GM19193 (cell line): Measurements from ENCODE around the gene LILRB2.

Experiments
- POLR2A ChIP-seq: IDR thresholded peaks from 4 replicates; pipeline ENCODE4 v1.6.1; 2011; ENCODE audit not compliant: insufficient read depth, insufficient read length; ENCODE audit errors: extremely low read depth

Gene LILRB2

GRCh38 chr19:54310543-54310942 lies 29.6 kb upstream of the LILRB2 start:
- TF ChIP-seq POLR2A, result no peak

GRCh38 chr19:54309811-54310210 lies 28.9 kb upstream of the LILRB2 start:
- no peak for TF ChIP-seq POLR2A

GRCh38 chr19:54307389-54308020 lies 26.6 kb upstream of the LILRB2 start:
- TF ChIP-seq POLR2A, result no peak

- TF ChIP-seq POLR2A, result no peak
Observed at GRCh38 chr19:54305141-54305540, 24.2 kb upstream of the LILRB2 start.

- TF ChIP-seq POLR2A, result no peak
Observed at GRCh38 chr19:54302257-54302656, 21.3 kb upstream of the LILRB2 start.

- no peak for TF ChIP-seq POLR2A
Observed at GRCh38 chr19:54299515-54299914, 18.6 kb upstream of the LILRB2 start.

- TF ChIP-seq POLR2A, result no peak
Observed at GRCh38 chr19:54299126-54299498, 18.2 kb upstream of the LILRB2 start.

GRCh38 chr19:54298357-54299125 lies 17.6 kb upstream of the LILRB2 start:
- TF ChIP-seq POLR2A, result no peak

GRCh38 chr19:54297759-54298305 lies 16.9 kb upstream of the LILRB2 start:
- TF ChIP-seq POLR2A, result no peak

GRCh38 chr19:54294539-54294938 lies 13.6 kb upstream of the LILRB2 start:
- TF ChIP-seq POLR2A, result no peak

GRCh38 chr19:54287456-54287855 lies 6.5 kb upstream of the LILRB2 start:
- no peak for TF ChIP-seq POLR2A

- TF ChIP-seq POLR2A, result no peak
Observed at GRCh38 chr19:54282686-54283470, 2.0 kb upstream of the LILRB2 start.

GRCh38 chr19:54279406-54279962 lies 1.4 kb downstream of the LILRB2 start:
- no peak for TF ChIP-seq POLR2A

GRCh38 chr19:54275951-54276350 lies 5.0 kb downstream of the LILRB2 start:
- no peak for TF ChIP-seq POLR2A

- TF ChIP-seq POLR2A, result no peak
Observed at GRCh38 chr19:54273821-54274220, 7.1 kb downstream of the LILRB2 start.
